ENCODE results near the gene LRIG3. TPM values are rescaled to one million over a fixed set of nuclear protein-coding genes. Genes with fewer than 3 reads are reported as not detected.

LRIG3 gene, protein sequence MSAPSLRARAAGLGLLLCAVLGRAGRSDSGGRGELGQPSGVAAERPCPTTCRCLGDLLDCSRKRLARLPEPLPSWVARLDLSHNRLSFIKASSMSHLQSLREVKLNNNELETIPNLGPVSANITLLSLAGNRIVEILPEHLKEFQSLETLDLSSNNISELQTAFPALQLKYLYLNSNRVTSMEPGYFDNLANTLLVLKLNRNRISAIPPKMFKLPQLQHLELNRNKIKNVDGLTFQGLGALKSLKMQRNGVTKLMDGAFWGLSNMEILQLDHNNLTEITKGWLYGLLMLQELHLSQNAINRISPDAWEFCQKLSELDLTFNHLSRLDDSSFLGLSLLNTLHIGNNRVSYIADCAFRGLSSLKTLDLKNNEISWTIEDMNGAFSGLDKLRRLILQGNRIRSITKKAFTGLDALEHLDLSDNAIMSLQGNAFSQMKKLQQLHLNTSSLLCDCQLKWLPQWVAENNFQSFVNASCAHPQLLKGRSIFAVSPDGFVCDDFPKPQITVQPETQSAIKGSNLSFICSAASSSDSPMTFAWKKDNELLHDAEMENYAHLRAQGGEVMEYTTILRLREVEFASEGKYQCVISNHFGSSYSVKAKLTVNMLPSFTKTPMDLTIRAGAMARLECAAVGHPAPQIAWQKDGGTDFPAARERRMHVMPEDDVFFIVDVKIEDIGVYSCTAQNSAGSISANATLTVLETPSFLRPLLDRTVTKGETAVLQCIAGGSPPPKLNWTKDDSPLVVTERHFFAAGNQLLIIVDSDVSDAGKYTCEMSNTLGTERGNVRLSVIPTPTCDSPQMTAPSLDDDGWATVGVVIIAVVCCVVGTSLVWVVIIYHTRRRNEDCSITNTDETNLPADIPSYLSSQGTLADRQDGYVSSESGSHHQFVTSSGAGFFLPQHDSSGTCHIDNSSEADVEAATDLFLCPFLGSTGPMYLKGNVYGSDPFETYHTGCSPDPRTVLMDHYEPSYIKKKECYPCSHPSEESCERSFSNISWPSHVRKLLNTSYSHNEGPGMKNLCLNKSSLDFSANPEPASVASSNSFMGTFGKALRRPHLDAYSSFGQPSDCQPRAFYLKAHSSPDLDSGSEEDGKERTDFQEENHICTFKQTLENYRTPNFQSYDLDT
- 46.5 and 51.6 TPM in 2 replicates for total RNA-seq

GRCh38 chr12:58920102-58920960 lies at the start of gene LRIG3:
LRIG3 (minus strand) TSS chr12:58920504; CDS start chr12:58920235, 269 bp downstream.

